Prostate gland (tissue), 2 donors: Measurements from ENCODE around the gene LRRN4. TPM values are rescaled to one million over a fixed set of nuclear protein-coding genes. Genes with fewer than 3 reads are reported as not detected.

Experiments
- DNase-seq: peaks from one replicate; pipeline ENCODE4 v3.0.0-alpha.2; 2019; ENCODE audit warnings: low spot score
- H3K27ac ChIP-seq, 2 donors: fragments of 200-600 bp; sonication (generic); 2 replicates each; pipeline ENCODE4 v1.5.1; 2017 to 2019
- H3K27me3 ChIP-seq: fragments of 200-600 bp; sonication (generic); replicated peaks from 2 replicates; pipeline ENCODE4 v1.5.1; 2019; ENCODE audit not compliant: insufficient read depth
- H3K36me3 ChIP-seq, 2 donors: fragments of 200-600 bp; sonication (generic); 1 replicate in 1 of 2; 2 replicates in 1 of 2; pipeline versions ENCODE4 v1.5.1 to v1.8.1; 2017 to 2019
- H3K4me1 ChIP-seq: fragments of 200-600 bp; sonication (generic); replicated peaks from 2 replicates; pipeline ENCODE4 v1.5.1; 2019
- H3K4me3 ChIP-seq, 2 donors: fragments of 200-600 bp; sonication (generic); 2 replicates each; pipeline ENCODE4 v1.5.1; 2017 to 2019
- H3K9me3 ChIP-seq: fragments of 200-600 bp; sonication (generic); 2 replicates; pipeline ENCODE4 v1.5.1; 2017
- CTCF ChIP-seq, 4 experiments: fragments of 200-600 bp in 2 of 4; fragments of 450-650 bp in 2 of 4; sonication (generic) in 2 of 4; IDR thresholded peaks; 1 replicate in 3 of 4; 2 replicates in 1 of 4; pipeline ENCODE4 v1.5.1; 2016 to 2019; ENCODE audit warnings: antibody characterized with exemption in 4 of 4, mild to moderate bottlenecking in 2 of 4, moderate library complexity in 2 of 4
- POLR2A ChIP-seq: fragments of 450-650 bp; IDR thresholded peaks from one replicate; pipeline ENCODE4 v1.6.1; 2016; ENCODE audit warnings: antibody characterized with exemption, mild to moderate bottlenecking
- POLR2AphosphoS5 ChIP-seq: sonication (generic); formaldehyde crosslinking; IDR thresholded peaks from one replicate; pipeline ENCODE4 v1.6.1; 2017; ENCODE audit warnings: antibody characterized with exemption
- WGBS: methylation state at CpG from one replicate; pipeline ENCODE4 v1.1.5; 2018; 5-methylcytosine and 5-hydroxymethylcytosine counted together
- intact Hi-C: fragments of 100-400 bp; cut with DNase I; formaldehyde crosslinking; loops from one replicate; pipeline ENCODE4 v1.14.2; 2022
- total RNA-seq, 2 donors: library from RNA; depleted of rRNA; stranded (reverse); fragments of >200 nt; gene quantifications; one replicate each; pipeline ENCODE4 v1.1.0, GENCODE V29; 2016

Gene LRRN4
- total RNA-seq, 2 donors from 2014 or later = 0.68 TPM; not detected in 1

DNA sequence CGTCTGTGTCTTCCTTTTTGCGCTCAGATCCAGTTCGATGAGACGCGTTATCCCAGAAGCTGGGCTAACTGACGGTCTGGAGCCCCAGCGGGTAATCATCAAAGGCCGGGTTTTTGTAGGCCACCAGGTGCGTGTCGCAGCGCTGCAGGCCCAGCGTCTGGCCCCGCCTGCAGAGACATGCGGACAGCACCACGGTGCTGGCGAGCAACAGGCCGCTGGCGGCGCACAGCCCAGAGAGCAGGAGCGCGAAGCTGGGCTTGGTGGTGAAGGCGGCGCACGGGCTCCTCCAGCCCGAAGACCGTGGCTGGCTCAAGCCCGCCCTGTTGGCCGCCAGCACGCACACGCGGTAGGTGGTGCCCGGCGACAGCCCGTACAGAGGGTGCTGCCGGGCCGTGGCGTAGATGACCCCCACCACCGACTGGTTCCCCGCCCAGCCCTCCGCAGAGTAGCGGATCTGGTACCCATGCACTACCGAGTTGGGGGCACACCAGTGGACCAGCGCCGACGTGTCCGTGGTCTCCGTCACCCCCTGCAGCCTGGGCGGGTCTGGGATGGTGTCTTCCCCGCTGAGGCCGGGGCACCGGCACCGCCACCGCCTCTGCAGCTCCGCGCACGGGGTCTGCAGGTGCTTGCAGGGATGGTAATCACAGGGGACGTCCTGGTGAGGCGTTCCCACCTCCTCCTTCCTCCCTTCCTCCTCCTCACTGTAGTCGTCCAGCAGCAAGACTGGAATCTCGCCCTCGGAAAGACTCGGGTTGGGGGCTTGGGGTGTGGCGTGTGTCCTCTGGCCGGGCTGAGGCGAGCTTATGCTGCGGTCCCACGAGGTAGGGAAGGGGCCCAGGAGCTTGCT is 12.7 kb downstream of the LRRN4 start:
- intact Hi-C loops = no loop called here
- no peak for DNase-seq
- H3K36me3 ChIP-seq = no peaks in the 10 kb centered on the region
- no peak overlapping the region for H3K4me3 ChIP-seq
- H3K9me3 ChIP-seq = no peaks in the 10 kb centered on the region
- WGBS = 81% methylated on average over 63 of the region's 67 CpGs
- no peak overlapping the region for H3K27ac ChIP-seq
- TF ChIP-seq CTCF (IDR thresholded peaks at IDR 0.05) (no peak), POLR2A (no peak), POLR2AphosphoS5 (no peak)
- H3K27me3 ChIP-seq = no peaks in the 10 kb centered on the region
- no peaks in the 10 kb centered on the region for H3K4me1 ChIP-seq

GRCh38 chr20:6040540-6040939 is 13.3 kb downstream of the LRRN4 start:
- H3K9me3 ChIP-seq = no peaks in the 10 kb centered on the region
- H3K27ac ChIP-seq = no peak overlapping the region
- no peak overlapping the region for H3K4me3 ChIP-seq
- no peak for TF ChIP-seq CTCF (IDR thresholded peaks at IDR 0.05)
- no peak for TF ChIP-seq POLR2A
- no peak for TF ChIP-seq POLR2AphosphoS5
- intact Hi-C loops = no loop called here
- no peak for DNase-seq
- H3K4me1 ChIP-seq = no peaks in the 10 kb centered on the region
- H3K36me3 ChIP-seq = no peaks in the 10 kb centered on the region
- WGBS = 95% methylated on average over 8 of the region's 8 CpGs
- H3K27me3 ChIP-seq = no peaks in the 10 kb centered on the region

DNA sequence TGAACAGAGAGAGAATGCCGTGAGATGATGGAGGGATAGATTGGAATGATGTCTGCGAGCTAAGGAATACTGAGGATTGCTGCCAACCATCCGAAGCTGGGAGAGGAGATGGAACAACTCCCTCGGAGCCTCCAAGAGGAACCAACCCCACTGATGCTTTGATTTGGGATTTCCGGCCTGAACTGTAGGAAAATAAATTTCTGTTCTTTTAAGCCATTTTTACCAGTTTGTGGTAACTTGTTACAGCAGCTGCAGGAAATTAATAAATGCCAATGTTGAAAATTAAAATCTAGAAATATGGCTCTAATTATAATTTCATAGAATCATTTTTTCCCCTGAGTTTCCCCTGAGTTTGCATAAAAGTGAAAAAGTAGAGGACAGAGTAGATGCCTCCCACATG is 14.1 kb downstream of the LRRN4 start:
- WGBS = 88% methylated on average over 5 of the region's 5 CpGs
- no peak overlapping the region for H3K27ac ChIP-seq
- no peak overlapping the region for H3K4me3 ChIP-seq
- TF ChIP-seq POLR2AphosphoS5 = no peak
- TF ChIP-seq POLR2A = no peak
- TF ChIP-seq CTCF (IDR thresholded peaks at IDR 0.05) = no peak
- H3K4me1 ChIP-seq = no peaks in the 10 kb centered on the region
- intact Hi-C loops = no loop called here
- no peaks in the 10 kb centered on the region for H3K27me3 ChIP-seq
- no peaks in the 10 kb centered on the region for H3K9me3 ChIP-seq
- H3K36me3 ChIP-seq = no peaks in the 10 kb centered on the region
- no peak for DNase-seq

- Histone ChIP-seq H3K4me1 (no peaks in the 10 kb centered on the region), H3K27ac (no peak overlapping the region), H3K27me3 (no peaks in the 10 kb centered on the region), H3K36me3 (no peaks in the 10 kb centered on the region), H3K4me3 (no peak overlapping the region), H3K9me3 (no peaks in the 10 kb centered on the region)
- intact Hi-C loops = no loop called here
- WGBS = 94% methylated on average over 3 of the region's 3 CpGs
- no peak for DNase-seq
- no peak for TF ChIP-seq CTCF (IDR thresholded peaks at IDR 0.05)
- no peak for TF ChIP-seq POLR2AphosphoS5
- no peak for TF ChIP-seq POLR2A
Observed at GRCh38 chr20:6038256-6038655, 15.6 kb downstream of the LRRN4 start.

DNA sequence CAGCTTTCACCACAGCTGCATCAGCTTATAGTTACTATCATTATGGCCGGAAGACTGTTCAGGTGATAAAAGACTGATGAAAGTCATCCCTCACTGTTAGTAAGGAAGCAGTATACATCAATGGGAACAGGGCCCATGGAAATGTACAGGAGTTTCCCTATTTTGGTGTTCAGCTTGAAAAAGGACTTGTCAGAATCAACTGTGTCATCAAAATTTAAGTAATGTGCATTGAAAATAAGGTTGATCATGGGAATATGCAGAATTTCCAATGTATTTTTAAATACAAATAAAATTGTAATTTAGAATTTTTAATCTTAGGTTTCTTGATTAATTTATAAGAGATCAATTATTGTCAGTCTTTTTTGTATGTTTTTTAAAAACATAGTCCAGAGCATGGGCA is 16.8 kb downstream of the LRRN4 start:
- Histone ChIP-seq H3K27me3 (no peaks in the 10 kb centered on the region), H3K9me3 (no peaks in the 10 kb centered on the region), H3K4me3 (no peak overlapping the region), H3K27ac (no peak overlapping the region), H3K4me1 (no peaks in the 10 kb centered on the region), H3K36me3 (no peaks in the 10 kb centered on the region)
- TF ChIP-seq POLR2AphosphoS5 (no peak), CTCF (IDR thresholded peaks at IDR 0.05) (no peak), POLR2A (no peak)
- WGBS = 79% methylated on average over 1 of the region's 1 CpG
- intact Hi-C loops = no loop called here
- DNase-seq = no peak
